HG02938 (cell line): ENCODE results near the gene RSPO4.
"Not testable (repeated sequence)": the region's sequence is repeated elsewhere in the genome, so short reads cannot be mapped to it uniquely, and the experiment has no call there.

ENCODE experiments used
- ATAC-seq: cut with Tn5 transposase; IDR thresholded peaks from one replicate; pipeline ENCODE4 v1.9.1; 2021; ENCODE audit warnings: mild to moderate bottlenecking, moderate library complexity; ENCODE audit not compliant: unreplicated experiment

Gene RSPO4

GRCh38 chr20:1001911-1002681, at the start of gene RSPO4:
TSS of gene RSPO4 (minus strand) at chr20:1002311. CDS start at chr20:1002164, 147 bp downstream.
- ATAC-seq: no peak

GRCh38 chr20:1050440-1050839, 48.3 kb upstream of the RSPO4 start:
- ATAC-seq: no peak

GRCh38 chr20:1045860-1046418, 43.8 kb upstream of the RSPO4 start:
- no peak for ATAC-seq

- no peak for ATAC-seq
Observed at GRCh38 chr20:1041845-1042390, 39.8 kb upstream of the RSPO4 start.

GRCh38 chr20:1038205-1038604, 36.1 kb upstream of the RSPO4 start:
- ATAC-seq: no peak

- no peak for ATAC-seq
Observed at GRCh38 chr20:1037039-1037438, 34.9 kb upstream of the RSPO4 start.

DNA sequence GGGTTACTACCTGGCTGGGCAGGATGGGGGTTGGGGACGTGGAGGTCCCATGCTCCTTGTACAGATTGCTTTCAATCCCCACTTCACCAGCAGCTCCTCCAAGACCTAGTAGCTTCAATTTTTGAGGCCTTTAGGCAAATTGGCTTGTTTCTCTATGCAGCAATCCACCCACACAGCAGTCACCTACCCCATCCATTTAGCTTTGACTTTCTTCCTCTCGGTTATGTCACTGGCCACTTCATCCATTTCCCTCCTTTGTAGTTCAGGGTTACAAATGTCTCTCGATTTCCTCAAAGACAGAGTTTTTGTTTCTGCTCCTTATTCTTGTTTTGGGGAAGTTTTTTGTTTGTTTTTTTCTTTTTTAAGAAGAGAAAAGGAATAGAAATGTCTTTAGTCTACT, 33.4 kb upstream of the RSPO4 start:
- ATAC-seq: no peak

GRCh38 chr20:1034415-1034789, 32.3 kb upstream of the RSPO4 start:
- no peak for ATAC-seq

- ATAC-seq: no peak
Observed at GRCh38 chr20:1033751-1034414, 31.8 kb upstream of the RSPO4 start.

DNA sequence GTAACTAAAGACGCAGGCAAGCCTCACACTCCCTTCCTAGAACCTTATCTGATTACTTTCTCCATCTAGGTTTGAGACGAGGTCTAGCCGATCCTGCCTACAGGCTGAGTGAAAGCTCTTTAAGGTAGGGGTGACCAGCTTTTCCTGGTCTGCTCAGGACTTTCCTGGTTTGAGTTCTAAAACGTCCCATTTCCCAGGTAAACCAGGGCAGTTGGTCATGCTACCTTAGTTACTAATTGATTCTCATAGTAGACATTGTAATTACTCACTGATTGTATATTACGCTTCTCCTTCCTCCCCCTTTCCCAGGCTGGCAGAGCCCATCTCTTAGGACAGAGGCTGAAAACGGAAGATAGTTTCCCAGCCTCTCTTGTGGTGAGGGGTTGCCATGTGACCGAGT, 27.9 kb upstream of the RSPO4 start:
- ATAC-seq: no peak

GRCh38 chr20:1026214-1026613, 24.1 kb upstream of the RSPO4 start:
- not testable (repeated sequence) for ATAC-seq

- no peak for ATAC-seq
Observed at GRCh38 chr20:1022871-1023270, 20.8 kb upstream of the RSPO4 start.

DNA sequence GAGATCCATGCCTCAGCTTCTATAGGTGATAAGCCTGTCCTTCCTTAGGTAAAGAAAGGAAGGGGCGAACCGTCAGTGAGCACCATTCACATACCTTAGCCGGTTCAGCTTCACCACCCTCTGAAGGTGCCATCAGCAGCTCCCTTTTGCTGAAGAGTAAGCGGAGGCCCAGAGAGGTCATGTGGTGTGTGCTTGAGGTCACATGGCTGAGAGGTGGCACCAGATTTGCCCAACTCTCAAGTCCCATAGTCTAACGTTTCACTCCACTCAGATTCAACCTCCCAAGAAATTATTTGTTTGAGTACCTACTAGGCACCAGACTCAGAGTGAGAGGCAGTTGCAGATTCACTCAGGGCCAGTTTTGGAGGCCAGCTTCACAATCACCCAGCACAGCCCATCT, 18.5 kb upstream of the RSPO4 start:
- ATAC-seq: no peak

- ATAC-seq: no peak
Observed at GRCh38 chr20:1019344-1019743, 17.2 kb upstream of the RSPO4 start.

DNA sequence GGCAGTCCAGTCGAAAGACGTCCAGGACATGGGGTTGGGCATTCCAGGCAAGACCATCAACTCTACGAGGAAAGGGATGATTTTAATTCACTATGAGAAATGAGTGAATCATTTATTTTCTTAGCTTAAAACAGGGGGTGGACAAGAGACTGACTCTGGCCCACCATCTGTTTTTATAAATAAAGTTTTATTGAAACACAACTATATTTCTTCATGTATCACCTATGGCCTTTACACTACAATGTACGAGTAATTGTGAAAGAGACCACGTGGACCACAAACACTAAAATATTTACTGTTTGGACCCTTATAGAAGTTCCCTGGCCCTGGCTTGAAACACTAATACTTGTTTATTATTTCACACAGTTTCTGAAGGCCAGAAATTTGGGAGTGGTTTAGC, 15.6 kb upstream of the RSPO4 start:
- ATAC-seq: no peak

DNA sequence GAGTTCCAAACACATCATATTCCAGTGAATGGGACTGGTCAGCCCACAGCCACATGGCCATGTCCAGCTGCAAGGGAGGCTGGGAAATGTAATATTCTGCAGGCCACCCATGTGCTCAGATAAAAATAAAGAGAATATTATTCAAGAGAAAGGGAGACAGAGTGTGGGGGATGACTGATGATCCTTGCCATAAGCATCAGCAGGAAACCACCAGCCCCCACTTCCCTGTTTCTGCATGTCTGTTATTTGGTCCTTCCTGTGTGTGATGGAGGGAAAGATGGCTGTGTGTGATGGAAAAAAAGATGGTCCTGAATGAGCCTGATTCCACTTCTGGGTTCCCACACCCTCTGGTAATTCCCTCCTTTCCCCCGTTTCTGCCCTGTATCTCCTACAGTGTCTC, 13.1 kb upstream of the RSPO4 start:
- ATAC-seq: no peak

DNA sequence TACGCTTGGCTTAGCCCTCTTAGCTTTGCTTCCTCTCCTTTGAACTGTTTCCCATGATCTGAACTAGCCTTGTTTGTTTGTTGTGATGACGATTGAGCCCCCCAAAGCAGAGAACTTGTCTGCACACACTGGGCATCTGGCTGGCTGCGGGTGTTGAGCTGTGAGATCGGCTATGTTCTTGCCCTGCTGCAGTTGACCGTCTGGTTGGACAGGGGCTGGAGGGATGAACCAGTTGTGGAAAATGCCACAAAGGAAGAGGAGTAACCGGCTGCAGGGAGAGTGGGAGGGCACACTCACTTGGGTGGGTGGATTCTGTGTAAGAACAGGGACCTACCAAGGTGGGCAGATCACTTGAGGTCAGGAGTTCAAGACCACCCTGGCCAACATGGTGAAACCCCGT, 12.4 kb upstream of the RSPO4 start:
- ATAC-seq: no peak

GRCh38 chr20:1013566-1014340, 11.6 kb upstream of the RSPO4 start:
- ATAC-seq: no peak

DNA sequence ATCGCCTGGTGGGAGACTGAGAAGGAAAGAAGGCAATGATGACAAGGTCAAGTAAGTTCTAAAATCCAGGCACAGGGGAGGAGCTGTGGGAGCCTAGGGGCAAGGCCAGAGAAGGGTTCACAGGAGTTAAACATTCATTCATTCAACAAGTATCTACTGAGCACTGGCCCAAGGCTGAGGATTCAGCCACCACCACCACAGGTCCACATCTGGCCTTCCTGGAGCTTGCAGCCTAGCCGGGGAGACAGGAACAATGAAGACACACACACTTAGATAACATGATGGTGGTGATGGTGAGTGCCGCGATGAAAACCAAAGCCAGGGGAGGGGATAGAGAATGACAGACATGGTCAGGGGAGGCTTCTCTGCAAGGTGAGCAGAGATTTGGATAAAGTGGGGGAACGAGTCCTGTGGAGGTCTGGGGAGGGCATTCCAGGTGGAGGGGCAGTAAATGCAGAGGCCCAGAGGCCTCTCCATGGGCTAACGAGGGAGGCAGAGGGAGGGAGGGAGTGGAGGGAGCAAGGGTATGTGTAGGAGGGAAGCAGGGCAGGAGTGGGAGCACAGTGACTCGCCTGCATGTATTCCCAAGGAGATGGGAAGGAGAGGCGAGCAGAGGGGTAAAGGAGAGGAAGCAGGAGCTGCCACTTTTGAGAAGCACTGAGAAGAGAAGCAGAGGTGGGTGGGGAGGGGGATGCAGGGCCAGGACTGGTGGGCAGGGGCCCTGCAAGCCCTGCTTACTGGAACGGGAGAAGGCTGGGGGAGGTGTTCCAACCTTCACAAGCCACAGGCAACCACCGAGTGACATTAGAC, 10.5 kb upstream of the RSPO4 start:
- no peak for ATAC-seq

- no peak for ATAC-seq
Observed at GRCh38 chr20:1010659-1011058, 8.5 kb upstream of the RSPO4 start.
